HepG2 (cell line): ENCODE data around the gene VPS54. TPM values are rescaled to one million over a fixed set of nuclear protein-coding genes. Genes with fewer than 3 reads are reported as not detected.

ENCODE experiments used
- CENPT ChIP-seq: sonication (generic); formaldehyde crosslinking; IDR thresholded peaks from 2 replicates; pipeline ENCODE4 v1.8.0; 2022; ENCODE audit warnings: low read depth, mild to moderate bottlenecking, moderate library complexity, missing genetic modification reagents
- ETS1 ChIP-seq: sonication (generic); formaldehyde crosslinking; IDR thresholded peaks from 2 replicates; pipeline ENCODE4 v1.4.0; 2020; ENCODE audit warnings: missing genetic modification reagents
- FIP1L1 ChIP-seq: fragments of 200-400 bp; formaldehyde crosslinking; IDR thresholded peaks from 2 replicates; pipeline ENCODE4 v1.6.1; 2018; ENCODE audit warnings: low read depth, mild to moderate bottlenecking, low read length, moderate library complexity, borderline replicate concordance; ENCODE audit not compliant: insufficient read depth
- FOSL2 ChIP-seq: sonication (generic); formaldehyde crosslinking; IDR thresholded peaks from 2 replicates; pipeline ENCODE4 v1.4.0; 2020; ENCODE audit warnings: missing genetic modification reagents
- MYPOP ChIP-seq: sonication (generic); formaldehyde crosslinking; IDR thresholded peaks from 2 replicates; pipeline ENCODE4 v1.8.1; 2023; ENCODE audit warnings: mild to moderate bottlenecking, moderate library complexity, missing genetic modification reagents
- PBX3 ChIP-seq: sonication (generic); formaldehyde crosslinking; IDR thresholded peaks from 2 replicates; pipeline ENCODE4 v1.8.1; 2023; ENCODE audit warnings: missing genetic modification reagents, inconsistent platforms, borderline replicate concordance
- PHB2 ChIP-seq: fragments of 450-650 bp; IDR thresholded peaks from 2 replicates; pipeline ENCODE4 v1.6.1; 2018; ENCODE audit not compliant: partially characterized antibody
- THAP8 ChIP-seq: sonication (generic); formaldehyde crosslinking; IDR thresholded peaks from 2 replicates; pipeline ENCODE4 v1.5.1; 2020; ENCODE audit warnings: missing genetic modification reagents, mild to moderate bottlenecking, borderline replicate concordance
- TP53 ChIP-seq: sonication (generic); formaldehyde crosslinking; conservative IDR thresholded peaks from 2 replicates; pipeline ENCODE4 v1.4.0; 2020; ENCODE audit warnings: missing genetic modification reagents
- ZNF230 ChIP-seq: sonication (generic); formaldehyde crosslinking; IDR thresholded peaks from 2 replicates; pipeline ENCODE4 v1.4.0; 2020; ENCODE audit warnings: mild to moderate bottlenecking, missing genetic modification reagents
- ZNF276 ChIP-seq: sonication (generic); formaldehyde crosslinking; IDR thresholded peaks from 2 replicates; pipeline ENCODE4 v1.4.0; 2020; ENCODE audit warnings: mild to moderate bottlenecking, low read depth, missing genetic modification reagents
- ZNF343 ChIP-seq: sonication (generic); formaldehyde crosslinking; IDR thresholded peaks from 2 replicates; pipeline ENCODE4 v1.4.0; 2020; ENCODE audit warnings: mild to moderate bottlenecking, missing genetic modification reagents
- ZNF574 ChIP-seq: sonication (generic); formaldehyde crosslinking; IDR thresholded peaks from 2 replicates; pipeline ENCODE4 v1.4.0; 2020; ENCODE audit warnings: missing genetic modification reagents
- polyA plus RNA-seq, 8 experiments: library from polyadenylated mRNA; depleted of rRNA in 3 of 8; stranded (reverse) in 7 of 8; unstranded in 1 of 8; fragments of >200 nt; fragmentation: Illumina TruSeq in 4 of 8; extraction: Trizol in 4 of 8; gene quantifications; 2 replicates each; pipeline versions ENCODE4 v1.2.1 to v1.2.3, GENCODE V29; 2011 to 2016; ENCODE audit warnings: low read depth in 4 of 8, missing spikeins in 1 of 8, mixed read lengths in 1 of 8; ENCODE audit not compliant: insufficient read depth in 1 of 8
- total RNA-seq, 5 experiments: library from RNA; depleted of rRNA; stranded (reverse); fragments of >200 nt; fragmentation: Illumina TruSeq; extraction: Trizol; gene quantifications; 2 replicates each; pipeline ENCODE4 v1.2.3, GENCODE V29; 2016; ENCODE audit warnings: low read depth in 1 of 5
- TF ChIP-seq, protein P1 (sequence below): sonication (generic); formaldehyde crosslinking; IDR thresholded peaks from 2 replicates; pipeline ENCODE4 v1.4.0; 2020; ENCODE audit warnings: missing genetic modification reagents, mild to moderate bottlenecking, borderline replicate concordance

VPS54 gene
- total and polyA plus RNA-seq, 2 of the 13 experiments (the other 11 are each of a cell fraction or from before 2014, with no cell fraction given): 64.7 to 77.5 TPM

DNA sequence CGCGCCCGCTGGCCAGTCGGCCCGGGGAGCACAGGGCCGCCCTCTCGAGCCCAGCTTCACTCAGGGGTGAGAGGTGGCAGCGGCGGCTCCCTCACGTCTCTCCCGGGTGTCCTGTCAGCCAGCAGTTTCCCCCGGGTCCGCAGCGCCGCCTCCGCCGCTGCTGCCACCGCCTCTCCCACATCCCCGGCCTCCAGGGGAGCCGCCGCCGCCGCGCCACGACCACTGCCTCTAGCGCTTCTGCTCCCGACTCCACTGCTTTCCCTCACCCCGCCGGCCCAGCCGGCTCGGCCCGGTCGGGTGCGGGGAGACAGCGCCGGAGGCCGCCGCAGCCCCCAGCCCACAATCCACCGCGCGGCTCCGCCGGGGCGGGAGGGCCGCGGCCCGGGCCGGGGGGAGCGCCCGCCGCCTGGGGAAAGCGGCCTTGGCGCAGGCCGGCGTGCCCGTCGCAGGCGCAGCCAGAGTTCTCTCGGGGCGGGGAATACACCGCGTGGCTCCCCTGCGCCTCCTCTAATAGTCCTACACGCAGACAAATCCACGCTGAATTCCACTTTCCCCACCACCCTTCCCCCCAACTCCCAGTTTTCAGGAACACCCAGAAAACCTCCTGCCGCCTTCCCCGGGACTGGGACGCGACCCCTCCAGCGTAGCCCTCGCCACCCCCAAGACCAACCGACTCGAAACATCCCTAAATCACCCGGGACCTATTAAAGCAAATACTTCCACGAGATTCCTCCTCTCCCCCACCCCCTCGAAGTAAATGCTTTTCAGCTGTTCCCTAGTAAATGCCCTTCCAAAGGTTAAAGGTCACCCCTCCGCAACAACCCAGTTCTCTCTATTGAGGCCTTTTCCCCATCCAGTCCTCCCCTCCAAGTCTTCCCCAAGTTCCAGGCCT, at the start of gene VPS54 (continued):
- TF ChIP-seq THAP8 (CRISPR knock-in tag) (0 out of 2 replicates have a peak, but pooled peaks have one; percentile 42), ZNF230 (CRISPR knock-in tag) (no peak; the same call in 1 of the 2 replicates), ETS1 (CRISPR knock-in tag) (peak; percentile 39; the same call in 1 of the 2 replicates), CENPT (CRISPR knock-in tag) (no peak), PHB2 (no peak), ZNF574 (CRISPR knock-in tag) (peak; percentile 79), PBX3 (CRISPR knock-in tag) (no peak), FIP1L1 (no peak), TP53 (CRISPR knock-in tag) (no peak), FOSL2 (CRISPR knock-in tag) (no peak), MYPOP (CRISPR knock-in tag) (no peak), ZNF276 (CRISPR knock-in tag) (0 out of 2 replicates have a peak, but pooled peaks have one; percentile 71), ZNF343 (CRISPR knock-in tag) (peak; percentile 81; the same call in 1 of the 2 replicates)
- TF ChIP-seq, protein P1, sequence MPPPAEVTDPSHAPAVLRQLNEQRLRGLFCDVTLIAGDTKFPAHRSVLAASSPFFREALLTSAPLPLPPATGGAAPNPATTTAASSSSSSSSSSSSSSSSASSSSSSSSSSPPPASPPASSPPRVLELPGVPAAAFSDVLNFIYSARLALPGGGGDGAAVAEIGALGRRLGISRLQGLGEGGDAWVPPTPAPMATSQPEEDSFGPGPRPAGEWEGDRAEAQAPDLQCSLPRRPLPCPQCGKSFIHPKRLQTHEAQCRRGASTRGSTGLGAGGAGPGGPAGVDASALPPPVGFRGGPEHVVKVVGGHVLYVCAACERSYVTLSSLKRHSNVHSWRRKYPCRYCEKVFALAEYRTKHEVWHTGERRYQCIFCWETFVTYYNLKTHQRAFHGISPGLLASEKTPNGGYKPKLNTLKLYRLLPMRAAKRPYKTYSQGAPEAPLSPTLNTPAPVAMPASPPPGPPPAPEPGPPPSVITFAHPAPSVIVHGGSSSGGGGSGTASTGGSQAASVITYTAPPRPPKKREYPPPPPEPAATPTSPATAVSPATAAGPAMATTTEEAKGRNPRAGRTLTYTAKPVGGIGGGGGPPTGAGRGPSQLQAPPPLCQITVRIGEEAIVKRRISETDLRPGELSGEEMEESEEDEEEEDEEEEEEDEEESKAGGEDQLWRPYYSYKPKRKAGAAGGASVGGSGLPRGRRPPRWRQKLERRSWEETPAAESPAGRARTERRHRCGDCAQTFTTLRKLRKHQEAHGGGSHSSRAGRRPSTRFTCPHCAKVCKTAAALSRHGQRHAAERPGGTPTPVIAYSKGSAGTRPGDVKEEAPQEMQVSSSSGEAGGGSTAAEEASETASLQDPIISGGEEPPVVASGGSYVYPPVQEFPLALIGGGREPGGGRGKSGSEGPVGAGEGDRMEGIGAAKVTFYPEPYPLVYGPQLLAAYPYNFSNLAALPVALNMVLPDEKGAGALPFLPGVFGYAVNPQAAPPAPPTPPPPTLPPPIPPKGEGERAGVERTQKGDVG: no peak
